Measurements from ENCODE around the gene WDR6.
"Not testable (repeated sequence)": the region's sequence is repeated elsewhere in the genome, so short reads cannot be mapped to it uniquely, and the experiment has no call there.

The WDR6 gene

GRCh38 chr3:49007771-49008528 lies 759 bp downstream of the WDR6 start:
- H2BK15ac ChIP-seq (ENCODE audit: low read depth, poor library complexity, severe bottlenecking): no peak overlapping the region
- H3K36me3 ChIP-seq (ENCODE audit: control insufficient read depth in 1 of 2, insufficient read depth in 2 of 2, low read depth in 1 of 2, low read length in 2 of 2): peaks cover 19 to 25% of the 10 kb centered on the region in 2 experiments
- peaks cover 25% of the 10 kb centered on the region for H3K4me1 ChIP-seq (ENCODE audit: control insufficient read depth, insufficient read depth, low read depth, low read length)
- peak overlapping the region in 1 of 2 experiments; percentile 94 for H3K23ac ChIP-seq (ENCODE audit: low read length in 2 of 2)
- peak overlapping the region in 1 of 2 experiments; percentile 85 for H2BK12ac ChIP-seq (ENCODE audit: low read length in 2 of 2)
- peak overlapping the region; percentile 50 for H4K8ac ChIP-seq (ENCODE audit: low read length)
- H4K91ac ChIP-seq (ENCODE audit: low read length): peak overlapping the region; percentile 87
- no peaks in the 10 kb centered on the region for H3K9me3 ChIP-seq (ENCODE audit: control insufficient read depth, low read length)
- peak overlapping the region; percentile 29 to 99 for H3K18ac ChIP-seq (ENCODE audit: low read depth in 1 of 2, low read length in 2 of 2)
- H3K27ac ChIP-seq (ENCODE audit: low read length, poor library complexity, severe bottlenecking): peak overlapping the region; percentile 93
- no peaks in the 10 kb centered on the region for H3K27me3 ChIP-seq (ENCODE audit: control insufficient read depth in 1 of 2, insufficient read depth in 1 of 2, low read length in 2 of 2)
- peaks cover 8% of the 10 kb centered on the region for H3K79me1 ChIP-seq (replicated peaks; ENCODE audit: low read length, poor library complexity, severe bottlenecking)
- peak; percentile 89 for DNase-seq
- WGBS: 20% methylated on average over 40 of the region's 41 CpGs
- H3K14ac ChIP-seq (ENCODE audit: low read length in 2 of 2): peak overlapping the region in 1 of 2 experiments; percentile 96
- H2BK120ac ChIP-seq (ENCODE audit: low read depth, low read length): peak overlapping the region; percentile 1
- peak overlapping the region; percentile 39 for H2BK5ac ChIP-seq (ENCODE audit: low read depth, low read length, poor library complexity, severe bottlenecking)
- H2AFZ ChIP-seq (ENCODE audit: low read depth, low read length): peak overlapping the region; percentile 42
- H3K4me3 ChIP-seq (ENCODE audit: insufficient read depth in 1 of 2, low read depth in 1 of 2, low read length in 2 of 2): peak overlapping the region; percentile 68 to 87
- peak overlapping the region; percentile 77 for H3K4me2 ChIP-seq (ENCODE audit: low read length, poor library complexity, severe bottlenecking)
- peak overlapping the region; percentile 25 to 100 for H3K4ac ChIP-seq (ENCODE audit: low read depth in 1 of 2, low read length in 2 of 2)
- H3K9ac ChIP-seq (ENCODE audit: low read length): peak overlapping the region; percentile 96
- H2AK5ac ChIP-seq (ENCODE audit: low read length, severe bottlenecking): peak overlapping the region; percentile 13

GRCh38 chr3:49008627-49009026 lies 1.4 kb downstream of the WDR6 start:
- DNase-seq; H2BK120ac ChIP-seq (ENCODE audit: low read depth, low read length); H4K91ac ChIP-seq (ENCODE audit: low read length); H2AFZ ChIP-seq (ENCODE audit: low read depth, low read length); H3K18ac ChIP-seq (ENCODE audit: low read depth in 1 of 2, low read length in 2 of 2); H3K14ac ChIP-seq (ENCODE audit: low read length in 2 of 2); H3K79me1 ChIP-seq (replicated peaks; ENCODE audit: low read length, poor library complexity, severe bottlenecking); H2AK5ac ChIP-seq (ENCODE audit: low read length, severe bottlenecking); H3K27me3 ChIP-seq (ENCODE audit: control insufficient read depth in 1 of 2, insufficient read depth in 1 of 2, low read length in 2 of 2); H4K8ac ChIP-seq (ENCODE audit: low read length); H2BK12ac ChIP-seq (ENCODE audit: low read length in 2 of 2); H3K9me3 ChIP-seq (ENCODE audit: control insufficient read depth, low read length); H3K23ac ChIP-seq (ENCODE audit: low read length in 2 of 2); H2BK15ac ChIP-seq (ENCODE audit: low read depth, poor library complexity, severe bottlenecking); H2BK5ac ChIP-seq (ENCODE audit: low read depth, low read length, poor library complexity, severe bottlenecking): not testable (repeated sequence)
- Histone ChIP-seq H3K9ac (ENCODE audit: low read length) (peak overlapping the region; percentile 84), H3K4me2 (ENCODE audit: low read length, poor library complexity, severe bottlenecking) (peak overlapping the region; percentile 77), H3K4ac (ENCODE audit: low read depth in 1 of 2, low read length in 2 of 2) (peak overlapping the region in 1 of 2 experiments; percentile 47), H3K4me1 (ENCODE audit: control insufficient read depth, insufficient read depth, low read depth, low read length) (peaks cover 31% of the 10 kb centered on the region), H3K4me3 (ENCODE audit: insufficient read depth in 1 of 2, low read depth in 1 of 2, low read length in 2 of 2) (peak overlapping the region in 1 of 2 experiments; percentile 87), H3K36me3 (ENCODE audit: control insufficient read depth in 1 of 2, insufficient read depth in 2 of 2, low read depth in 1 of 2, low read length in 2 of 2) (peaks cover 26 to 28% of the 10 kb centered on the region in 2 experiments), H3K27ac (ENCODE audit: low read length, poor library complexity, severe bottlenecking) (peak overlapping the region; percentile 14)
- 96% methylated on average over 5 of the region's 5 CpGs for WGBS

GRCh38 chr3:49009396-49009795 lies 2.2 kb downstream of the WDR6 start:
- WGBS: 94% methylated on average over 3 of the region's 3 CpGs
- no peak for DNase-seq
- H3K4me3 ChIP-seq (ENCODE audit: insufficient read depth in 1 of 2, low read depth in 1 of 2, low read length in 2 of 2): no peak overlapping the region
- H3K18ac ChIP-seq (ENCODE audit: low read depth in 1 of 2, low read length in 2 of 2): no peak overlapping the region
- H2BK12ac ChIP-seq (ENCODE audit: low read length in 2 of 2): no peak overlapping the region
- no peak overlapping the region for H2BK5ac ChIP-seq (ENCODE audit: low read depth, low read length, poor library complexity, severe bottlenecking)
- H4K91ac ChIP-seq (ENCODE audit: low read length): no peak overlapping the region
- no peak overlapping the region for H3K23ac ChIP-seq (ENCODE audit: low read length in 2 of 2)
- peaks cover 33 to 36% of the 10 kb centered on the region in 2 experiments for H3K36me3 ChIP-seq (ENCODE audit: control insufficient read depth in 1 of 2, insufficient read depth in 2 of 2, low read depth in 1 of 2, low read length in 2 of 2)
- H3K9ac ChIP-seq (ENCODE audit: low read length): no peak overlapping the region
- H3K4ac ChIP-seq (ENCODE audit: low read depth in 1 of 2, low read length in 2 of 2): no peak overlapping the region
- no peak overlapping the region for H2AFZ ChIP-seq (ENCODE audit: low read depth, low read length)
- no peak overlapping the region for H4K8ac ChIP-seq (ENCODE audit: low read length)
- no peak overlapping the region for H2BK15ac ChIP-seq (ENCODE audit: low read depth, poor library complexity, severe bottlenecking)
- no peaks in the 10 kb centered on the region for H3K9me3 ChIP-seq (ENCODE audit: control insufficient read depth, low read length)
- H3K14ac ChIP-seq (ENCODE audit: low read length in 2 of 2): no peak overlapping the region
- H3K79me1 ChIP-seq (replicated peaks; ENCODE audit: low read length, poor library complexity, severe bottlenecking): peaks cover 9% of the 10 kb centered on the region
- H2BK120ac ChIP-seq (ENCODE audit: low read depth, low read length): no peak overlapping the region
- no peaks in the 10 kb centered on the region for H3K27me3 ChIP-seq (ENCODE audit: control insufficient read depth in 1 of 2, insufficient read depth in 1 of 2, low read length in 2 of 2)
- no peak overlapping the region for H3K4me2 ChIP-seq (ENCODE audit: low read length, poor library complexity, severe bottlenecking)
- peaks cover 37% of the 10 kb centered on the region for H3K4me1 ChIP-seq (ENCODE audit: control insufficient read depth, insufficient read depth, low read depth, low read length)
- H2AK5ac ChIP-seq (ENCODE audit: low read length, severe bottlenecking): no peak overlapping the region
- no peak overlapping the region for H3K27ac ChIP-seq (ENCODE audit: low read length, poor library complexity, severe bottlenecking)

GRCh38 chr3:49012441-49013017 lies 5.3 kb downstream of the WDR6 start:
- no peak overlapping the region for H3K27ac ChIP-seq (ENCODE audit: low read length, poor library complexity, severe bottlenecking)
- H2BK120ac ChIP-seq (ENCODE audit: low read depth, low read length): no peak overlapping the region
- no peaks in the 10 kb centered on the region for H3K27me3 ChIP-seq (ENCODE audit: control insufficient read depth in 1 of 2, insufficient read depth in 1 of 2, low read length in 2 of 2)
- H3K9ac ChIP-seq (ENCODE audit: low read length): no peak overlapping the region
- no peak overlapping the region for H2AK5ac ChIP-seq (ENCODE audit: low read length, severe bottlenecking)
- 90% methylated on average over 17 of the region's 17 CpGs for WGBS
- peak; percentile 44 for DNase-seq
- H2BK12ac ChIP-seq (ENCODE audit: low read length in 2 of 2): no peak overlapping the region
- H3K4ac ChIP-seq (ENCODE audit: low read depth in 1 of 2, low read length in 2 of 2): no peak overlapping the region
- H2BK15ac ChIP-seq (ENCODE audit: low read depth, poor library complexity, severe bottlenecking): no peak overlapping the region
- H2AFZ ChIP-seq (ENCODE audit: low read depth, low read length): no peak overlapping the region
- H3K9me3 ChIP-seq (ENCODE audit: control insufficient read depth, low read length): no peaks in the 10 kb centered on the region
- H2BK5ac ChIP-seq (ENCODE audit: low read depth, low read length, poor library complexity, severe bottlenecking): no peak overlapping the region
- no peak overlapping the region for H4K8ac ChIP-seq (ENCODE audit: low read length)
- no peak overlapping the region for H3K18ac ChIP-seq (ENCODE audit: low read depth in 1 of 2, low read length in 2 of 2)
- H3K23ac ChIP-seq (ENCODE audit: low read length in 2 of 2): no peak overlapping the region
- no peak overlapping the region for H4K91ac ChIP-seq (ENCODE audit: low read length)
- peaks cover 61 to 64% of the 10 kb centered on the region in 2 experiments for H3K36me3 ChIP-seq (ENCODE audit: control insufficient read depth in 1 of 2, insufficient read depth in 2 of 2, low read depth in 1 of 2, low read length in 2 of 2)
- peaks cover 14% of the 10 kb centered on the region for H3K79me1 ChIP-seq (replicated peaks; ENCODE audit: low read length, poor library complexity, severe bottlenecking)
- H3K4me3 ChIP-seq (ENCODE audit: insufficient read depth in 1 of 2, low read depth in 1 of 2, low read length in 2 of 2): no peak overlapping the region
- no peak overlapping the region for H3K4me2 ChIP-seq (ENCODE audit: low read length, poor library complexity, severe bottlenecking)
- H3K4me1 ChIP-seq (ENCODE audit: control insufficient read depth, insufficient read depth, low read depth, low read length): peaks cover 42% of the 10 kb centered on the region
- no peak overlapping the region for H3K14ac ChIP-seq (ENCODE audit: low read length in 2 of 2)
